ENCODE data around the gene MCF2L.

DNA sequence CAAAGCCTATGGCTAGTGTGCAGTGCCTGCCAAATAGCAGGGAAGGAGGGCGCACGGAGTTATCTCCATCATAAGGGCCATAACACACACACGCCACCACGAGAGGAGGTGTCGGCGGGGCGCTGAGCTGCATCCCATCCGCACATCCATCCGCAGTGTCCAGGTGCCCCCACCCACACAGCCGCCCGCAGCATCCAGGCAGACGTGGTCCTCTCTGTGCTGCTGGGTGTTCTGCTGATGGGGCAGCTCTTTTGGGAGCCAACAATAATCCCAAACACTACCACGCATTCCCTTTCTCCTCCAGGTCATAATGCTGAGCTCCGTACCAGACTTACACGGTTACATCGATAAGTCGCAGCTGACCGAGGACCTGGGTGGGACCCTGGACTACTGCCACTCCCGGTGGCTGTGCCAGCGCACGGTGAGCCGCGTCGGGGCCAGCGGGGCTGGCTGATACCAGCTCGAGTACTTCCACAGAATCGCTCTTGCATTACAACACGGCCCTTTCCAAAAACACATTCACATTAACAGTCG lies 95.1 kb downstream of the MCF2L start:
- TF ChIP-seq CEBPB (tag; IDR thresholded peaks at IDR 0.05) (no peak), ZZZ3 (IDR thresholded peaks at IDR 0.05) (no peak), EZH2 (IDR thresholded peaks at IDR 0.05; ENCODE audit: borderline replicate concordance, low read depth, low read length) (no peak), SRSF9 (IDR thresholded peaks at IDR 0.05; ENCODE audit: borderline replicate concordance, low read depth, low read length) (no peak), YY1 (IDR thresholded peaks at IDR 0.05; ENCODE audit: borderline replicate concordance in 1 of 3, control insufficient read depth in 1 of 3, extremely low read depth in 1 of 3, insufficient read depth in 3 of 3, insufficient read length in 1 of 3, insufficient replicate concordance in 2 of 3, low read depth in 1 of 3, low read length in 2 of 3) (no peak), CHD2 (IDR thresholded peaks at IDR 0.05; ENCODE audit: low read depth, low read length) (no peak), CTCF (IDR thresholded peaks at IDR 0.05 in 2 of 3, conservative IDR thresholded peaks at IDR 0.05 in 1 of 3; ENCODE audit: insufficient read depth in 2 of 3, low read depth in 1 of 3, low read length in 3 of 3) (no peak), POLR2A (conservative IDR thresholded peaks at IDR 0.05) (no peak), ARID3B (CRISPR knock-in tag; IDR thresholded peaks at IDR 0.05; ENCODE audit: borderline replicate concordance) (no peak), ZNF384 (IDR thresholded peaks at IDR 0.05; ENCODE audit: low read depth, low read length) (no peak), POLR2AphosphoS5 (IDR thresholded peaks at IDR 0.05; ENCODE audit: control insufficient read depth, insufficient read depth, low read depth, low read length) (no peak), ARID1B (IDR thresholded peaks at IDR 0.05) (no peak)

Measured in K562 (cell line).